Caco-2 (cell line): ENCODE results near the gene DLG2. TPM values are rescaled to one million over a fixed set of nuclear protein-coding genes. Genes with fewer than 3 reads are reported as not detected.

Experiments used
- BruUV-seq: library from RNA; stranded (reverse); fragments of 400-500 nt; replicated peaks from 2 replicates; lab custom pipeline; 2021; lab: Mats Ljungman, UMichigan
- CTCF ChIA-PET: fragments of 300-600 bp; sonication (Branson Sonifier 250); formaldehyde crosslinking; loops from one replicate; lab custom pipeline; 2022; ENCODE audit warnings: antibody characterized with exemption; lab: Charles Lee
- POLR2A ChIA-PET: fragments of 300-600 bp; sonication (Branson Sonifier 250); formaldehyde crosslinking; loops from one replicate; lab custom pipeline; 2022; ENCODE audit warnings: antibody characterized with exemption; lab: Charles Lee
- DNase-seq, 2 experiments: peaks; one replicate each; pipeline versions ENCODE4 v3.0.0 to v3.0.0-alpha.2; 2020 to 2022
- H3K27me3 ChIP-seq: replicated peaks from 2 replicates; pipeline ENCODE4 v1.6.0; 2011; ENCODE audit warnings: low read length; ENCODE audit not compliant: control insufficient read depth, insufficient read depth
- H3K36me3 ChIP-seq: 2 replicates; pipeline ENCODE4 v1.5.1; 2011; ENCODE audit warnings: low read length; ENCODE audit not compliant: control insufficient read depth, insufficient read depth
- H3K4me1 ChIP-seq: fragments of 250-450 bp; sonication (Bioruptor Pico); 2 replicates; pipeline ENCODE4 v1.5.1; 2020; ENCODE audit warnings: mild to moderate bottlenecking
- H3K4me3 ChIP-seq: 2 replicates; pipeline ENCODE4 v1.5.1; 2011; ENCODE audit warnings: low read depth, mild to moderate bottlenecking, control low read depth, low read length
- H3K9me3 ChIP-seq: fragments of 250-450 bp; sonication (Bioruptor Pico); 2 replicates; pipeline ENCODE4 v1.5.1; 2020; ENCODE audit warnings: mild to moderate bottlenecking, moderate library complexity
- H3K27ac Mint-ChIP-seq: one replicate; pipeline ENCODE4 v1.8.0; 2022; ENCODE audit warnings: mixed read lengths; ENCODE audit not compliant: unreplicated experiment
- H3K27me3 Mint-ChIP-seq: one replicate; pipeline ENCODE4 v1.8.0; 2022; ENCODE audit warnings: mixed read lengths; ENCODE audit not compliant: insufficient read depth, unreplicated experiment
- H3K36me3 Mint-ChIP-seq: one replicate; pipeline ENCODE4 v1.8.0; 2022; ENCODE audit warnings: mild to moderate bottlenecking, mixed read lengths; ENCODE audit not compliant: insufficient read depth, unreplicated experiment
- H3K4me1 Mint-ChIP-seq: one replicate; pipeline ENCODE4 v1.8.0; 2022; ENCODE audit warnings: low read depth, mixed read lengths; ENCODE audit not compliant: unreplicated experiment
- H3K4me3 Mint-ChIP-seq: one replicate; pipeline ENCODE4 v1.8.0; 2022; ENCODE audit warnings: mild to moderate bottlenecking, moderate library complexity, mixed read lengths; ENCODE audit not compliant: unreplicated experiment
- H3K9me3 Mint-ChIP-seq: one replicate; pipeline ENCODE4 v1.8.0; 2022; ENCODE audit warnings: mixed read lengths; ENCODE audit not compliant: unreplicated experiment
- CTCF ChIP-seq, 2 experiments: fragments of 200-600 bp in 1 of 2; IDR thresholded peaks; 1 replicate in 1 of 2; 2 replicates in 1 of 2; pipeline versions ENCODE4 v1.5.1 to v1.8.0; 2011 to 2022; ENCODE audit warnings: antibody characterized with exemption in 1 of 2, control low read depth in 1 of 2, inconsistent platforms in 1 of 2, low read depth in 1 of 2, low read length in 1 of 2, mild to moderate bottlenecking in 1 of 2, moderate library complexity in 1 of 2; ENCODE audit not compliant: insufficient read depth in 1 of 2, severe bottlenecking in 1 of 2, unreplicated experiment in 1 of 2
- intact Hi-C: fragments of 100-400 bp; cut with micrococcal nuclease; formaldehyde crosslinking; loops from one replicate; pipeline ENCODE4 v1.10.0; 2022; ENCODE audit not compliant: unreplicated experiment
- total RNA-seq: library from RNA; stranded (reverse); gene quantifications from 2 replicates; pipeline ENCODE4 v1.2.3, GENCODE V29; 2022

DLG2 gene
- total RNA-seq, 1 experiment from 2014 or later = 21.6 TPM

GRCh38 chr11:83809274-83809673 is 1817.9 kb downstream of the DLG2 start:
- ChIA-PET POLR2A (no interaction called here), CTCF (no interaction called here)
- H3K4me3 ChIP-seq = no peak overlapping the region
- peaks cover 13% of the 10 kb centered on the region for H3K27me3 Mint-ChIP-seq
- H3K4me3 Mint-ChIP-seq = no peak overlapping the region
- no peaks in the 10 kb centered on the region for H3K4me1 ChIP-seq
- H3K27me3 ChIP-seq = no peaks in the 10 kb centered on the region
- H3K9me3 ChIP-seq = no peaks in the 10 kb centered on the region
- H3K4me1 Mint-ChIP-seq = no peaks in the 10 kb centered on the region
- no peak for DNase-seq
- intact Hi-C loops = no loop called here
- TF ChIP-seq CTCF (IDR thresholded peaks at IDR 0.05; ENCODE audit: insufficient read depth in 1 of 2, low read depth in 1 of 2, low read length in 1 of 2, severe bottlenecking in 1 of 2, unreplicated experiment in 1 of 2) = no peak
- no TSS peak for BruUV-seq
- H3K36me3 ChIP-seq = no peaks in the 10 kb centered on the region
- H3K9me3 Mint-ChIP-seq = no peaks in the 10 kb centered on the region
- no peaks in the 10 kb centered on the region for H3K36me3 Mint-ChIP-seq
- H3K27ac Mint-ChIP-seq = no peak overlapping the region

GRCh38 chr11:83801799-83802198 is 1825.3 kb downstream of the DLG2 start:
- H3K4me3 Mint-ChIP-seq = no peak overlapping the region
- H3K9me3 Mint-ChIP-seq = no peaks in the 10 kb centered on the region
- H3K27me3 Mint-ChIP-seq = peaks cover 12% of the 10 kb centered on the region
- no peaks in the 10 kb centered on the region for H3K4me1 ChIP-seq
- no peaks in the 10 kb centered on the region for H3K27me3 ChIP-seq
- ChIA-PET CTCF (interaction anchor here (1.1 kb wide), 1 partner anchor 516 kb away, joined by 4 read pairs; the partner anchor contains the start of gene CCDC90B), POLR2A (no interaction called here)
- H3K4me1 Mint-ChIP-seq = no peaks in the 10 kb centered on the region
- no peaks in the 10 kb centered on the region for H3K9me3 ChIP-seq
- no peak overlapping the region for H3K27ac Mint-ChIP-seq
- DNase-seq = no peak
- intact Hi-C loops = no loop called here
- TF ChIP-seq CTCF (IDR thresholded peaks at IDR 0.05; ENCODE audit: insufficient read depth in 1 of 2, low read depth in 1 of 2, low read length in 1 of 2, severe bottlenecking in 1 of 2, unreplicated experiment in 1 of 2) = peak; percentile 32 to 48
- H3K4me3 ChIP-seq = no peak overlapping the region
- H3K36me3 Mint-ChIP-seq = no peaks in the 10 kb centered on the region
- no peaks in the 10 kb centered on the region for H3K36me3 ChIP-seq
- no TSS peak for BruUV-seq

- TF ChIP-seq CTCF (IDR thresholded peaks at IDR 0.05; ENCODE audit: insufficient read depth in 1 of 2, low read depth in 1 of 2, low read length in 1 of 2, severe bottlenecking in 1 of 2, unreplicated experiment in 1 of 2) = no peak
- H3K4me3 ChIP-seq = no peak overlapping the region
- Mint-ChIP-seq H3K4me3 (no peak overlapping the region), H3K4me1 (no peaks in the 10 kb centered on the region), H3K9me3 (no peaks in the 10 kb centered on the region), H3K27me3 (peaks cover 10% of the 10 kb centered on the region), H3K36me3 (no peaks in the 10 kb centered on the region), H3K27ac (no peak overlapping the region)
- no peaks in the 10 kb centered on the region for H3K9me3 ChIP-seq
- BruUV-seq = no TSS peak
- ChIA-PET CTCF (no interaction called here), POLR2A (no interaction called here)
- no peak for DNase-seq
- no peaks in the 10 kb centered on the region for H3K36me3 ChIP-seq
- H3K27me3 ChIP-seq = no peaks in the 10 kb centered on the region
- no peaks in the 10 kb centered on the region for H3K4me1 ChIP-seq
- intact Hi-C loops = no loop called here
Observed at GRCh38 chr11:83793310-83793709, 1833.8 kb downstream of the DLG2 start.
